HEK293T (cell line): ENCODE results near the gene NOXO1.

Experiments
- ARNT ChIP-seq: fragments of 450-650 bp; IDR thresholded peaks from 2 replicates; pipeline ENCODE4 v1.6.1; 2017; ENCODE audit warnings: mild to moderate bottlenecking
- BHLHE40 ChIP-seq: fragments of 450-650 bp; IDR thresholded peaks from 2 replicates; pipeline ENCODE4 v1.6.1; 2016; ENCODE audit warnings: mild to moderate bottlenecking, moderate library complexity, borderline replicate concordance
- FOXA1 ChIP-seq: fragments of 450-650 bp; IDR thresholded peaks from 2 replicates; pipeline ENCODE4 v1.6.1; 2016; ENCODE audit warnings: mild to moderate bottlenecking
- FOXK2 ChIP-seq: fragments of 450-650 bp; IDR thresholded peaks from 2 replicates; pipeline ENCODE4 v1.6.1; 2016; ENCODE audit warnings: mild to moderate bottlenecking
- FOXM1 ChIP-seq: fragments of 450-650 bp; IDR thresholded peaks from 2 replicates; pipeline ENCODE4 v1.6.1; 2017; ENCODE audit warnings: mild to moderate bottlenecking, borderline replicate concordance
- HDGF ChIP-seq: fragments of 450-650 bp; IDR thresholded peaks from 2 replicates; pipeline ENCODE4 v1.6.1; 2017; ENCODE audit warnings: antibody characterized with exemption, borderline replicate concordance
- LEF1 ChIP-seq: fragments of 450-650 bp; IDR thresholded peaks from 2 replicates; pipeline ENCODE4 v1.6.1; 2017; ENCODE audit warnings: mild to moderate bottlenecking, borderline replicate concordance
- PKNOX1 ChIP-seq: fragments of 450-650 bp; IDR thresholded peaks from 2 replicates; pipeline ENCODE4 v1.6.1; 2016
- SP1 ChIP-seq: fragments of 450-650 bp; IDR thresholded peaks from 2 replicates; pipeline ENCODE4 v1.6.1; 2017
- SUZ12 ChIP-seq: fragments of 450-650 bp; IDR thresholded peaks from 2 replicates; pipeline ENCODE4 v1.6.1; 2016; ENCODE audit warnings: mild to moderate bottlenecking
- ZNF384 ChIP-seq: fragments of 450-650 bp; IDR thresholded peaks from 2 replicates; pipeline ENCODE4 v1.6.1; 2016

GRCh38 chr16:2026461-2027023 lies 45.3 kb upstream of the NOXO1 start, which contains the start of gene NHERF2:
- TF ChIP-seq BHLHE40 (no peak), SP1 (no peak), LEF1 (no peak), ARNT (no peak), FOXM1 (no peak), FOXK2 (no peak), SUZ12 (no peak), FOXA1 (no peak), PKNOX1 (no peak), HDGF (no peak), ZNF384 (no peak)
